Hepatocyte (in vitro differentiated cells): ENCODE data around the gene NR2F1-AS1. TPM values are rescaled to one million over a fixed set of nuclear protein-coding genes. Genes with fewer than 3 reads are reported as not detected.

Experiments
- DNase-seq: peaks from one replicate; pipeline ENCODE4 v3.0.0-alpha.2; 2016; ENCODE audit warnings: low spot score
- H2AFZ ChIP-seq: fragments of 200-600 bp; sonication (generic); 2 replicates; pipeline ENCODE4 v1.6.0; 2016; ENCODE audit warnings: antibody characterized with exemption, mild to moderate bottlenecking
- H3K27ac ChIP-seq: fragments of 200-600 bp; sonication (generic); 2 replicates; pipeline ENCODE4 v1.5.1; 2016; ENCODE audit warnings: mild to moderate bottlenecking
- H3K27me3 ChIP-seq: fragments of 200-600 bp; sonication (generic); 2 replicates; pipeline ENCODE4 v1.6.1; 2016
- H3K36me3 ChIP-seq: fragments of 200-600 bp; sonication (generic); replicated peaks from 2 replicates; pipeline ENCODE4 v1.5.1; 2016; ENCODE audit warnings: low read depth; ENCODE audit not compliant: insufficient read depth
- H3K4me1 ChIP-seq: fragments of 200-600 bp; sonication (generic); 2 replicates; pipeline ENCODE4 v1.5.1; 2016; ENCODE audit warnings: mild to moderate bottlenecking, moderate library complexity; ENCODE audit not compliant: insufficient read depth
- H3K4me2 ChIP-seq: fragments of 200-600 bp; sonication (generic); 2 replicates; pipeline ENCODE4 v1.6.0; 2016
- H3K4me3 ChIP-seq: fragments of 200-600 bp; sonication (generic); 2 replicates; pipeline ENCODE4 v1.5.1; 2016; ENCODE audit warnings: mild to moderate bottlenecking
- H3K79me2 ChIP-seq: fragments of 200-600 bp; sonication (generic); 2 replicates; pipeline ENCODE4 v1.6.0; 2017; ENCODE audit warnings: mild to moderate bottlenecking
- H3K9me2 ChIP-seq: fragments of 200-600 bp; sonication (generic); replicated peaks from 2 replicates; pipeline ENCODE4 v1.6.0; 2017; ENCODE audit warnings: mild to moderate bottlenecking; ENCODE audit not compliant: insufficient read depth
- H3K9me3 ChIP-seq: fragments of 200-600 bp; sonication (generic); 2 replicates; pipeline ENCODE4 v1.5.1; 2016; ENCODE audit warnings: low read depth, mild to moderate bottlenecking
- H4K20me1 ChIP-seq: fragments of 200-600 bp; sonication (generic); 2 replicates; pipeline ENCODE4 v1.6.0; 2016; ENCODE audit warnings: mild to moderate bottlenecking; ENCODE audit not compliant: insufficient read depth, poor library complexity, severe bottlenecking
- CTCF ChIP-seq: fragments of 200-600 bp; sonication (generic); IDR thresholded peaks from 2 replicates; pipeline ENCODE4 v1.5.1; 2016; ENCODE audit warnings: antibody characterized with exemption, mild to moderate bottlenecking; ENCODE audit not compliant: poor library complexity
- EZH2 ChIP-seq: fragments of 200-600 bp; sonication (generic); IDR thresholded peaks from 2 replicates; pipeline ENCODE4 v1.6.1; 2016; ENCODE audit warnings: antibody characterized with exemption, mild to moderate bottlenecking, borderline replicate concordance
- EZH2phosphoT487 ChIP-seq: fragments of 200-600 bp; sonication (generic); IDR thresholded peaks from one replicate; pipeline ENCODE4 v1.6.1; 2018; ENCODE audit warnings: antibody characterized with exemption, mild to moderate bottlenecking, low read depth, moderate library complexity; ENCODE audit not compliant: unreplicated experiment, severe bottlenecking
- WGBS: methylation state at CpG from one replicate; pipeline ENCODE4 v1.1.6; 2016; ENCODE audit warnings: low lambda C conversion rate; ENCODE audit errors: missing lambda C conversion rate; 5-methylcytosine and 5-hydroxymethylcytosine counted together
- polyA plus RNA-seq: library from polyadenylated mRNA; unstranded; fragments of >200 nt; fragmentation: Nextera tagmentation; extraction: Ambion mirVana; gene quantifications from 2 replicates; pipeline ENCODE4 v1.2.1, GENCODE V29; 2016
- total RNA-seq: library from RNA; depleted of rRNA; stranded (reverse); fragments of >200 nt; gene quantifications from 2 replicates; pipeline ENCODE4 v1.2.3, GENCODE V29; 2014

NR2F1-AS1 gene
- total and polyA plus RNA-seq, 2 experiments from 2014 or later, result 8.4 to 8.6 TPM

- Histone ChIP-seq H3K4me2 (no peak overlapping the region), H3K27me3 (peaks cover 96% of the 10 kb centered on the region), H3K27ac (no peak overlapping the region), H2AFZ (no peak overlapping the region), H3K79me2 (peaks cover 8% of the 10 kb centered on the region), H3K9me2 (no peaks in the 10 kb centered on the region), H3K9me3 (no peaks in the 10 kb centered on the region), H4K20me1 (peaks cover 13% of the 10 kb centered on the region), H3K4me3 (no peak overlapping the region), H3K36me3 (no peaks in the 10 kb centered on the region), H3K4me1 (no peaks in the 10 kb centered on the region)
- WGBS, result 63% methylated on average over 3 of the region's 3 CpGs
- DNase-seq, result no peak
- TF ChIP-seq EZH2, result no peak
- TF ChIP-seq CTCF, result no peak
- no peak for TF ChIP-seq EZH2phosphoT487
These were observed 9.5 kb upstream of the NR2F1-AS1 start for GRCh38 chr5:93590493-93590892.

- Histone ChIP-seq H3K27me3 (peaks cover 93% of the 10 kb centered on the region), H3K27ac (no peak overlapping the region), H4K20me1 (peaks cover 13% of the 10 kb centered on the region), H3K79me2 (peaks cover 8% of the 10 kb centered on the region), H3K36me3 (no peaks in the 10 kb centered on the region), H3K4me3 (no peak overlapping the region), H2AFZ (no peak overlapping the region), H3K4me1 (no peaks in the 10 kb centered on the region), H3K4me2 (peak overlapping the region; percentile 26), H3K9me2 (no peaks in the 10 kb centered on the region), H3K9me3 (no peaks in the 10 kb centered on the region)
- 72% methylated on average over 2 of the region's 2 CpGs for WGBS
- TF ChIP-seq EZH2, result no peak
- TF ChIP-seq EZH2phosphoT487, result no peak
- TF ChIP-seq CTCF, result no peak
- no peak for DNase-seq
These were observed 8.8 kb upstream of the NR2F1-AS1 start for GRCh38 chr5:93589829-93590215.

GRCh38 chr5:93589152-93589828 is 8.3 kb upstream of the NR2F1-AS1 start:
- Histone ChIP-seq H3K27me3 (peaks cover 87% of the 10 kb centered on the region), H3K4me3 (no peak overlapping the region), H3K9me2 (no peaks in the 10 kb centered on the region), H3K4me2 (peak overlapping the region; percentile 52), H3K4me1 (no peaks in the 10 kb centered on the region), H3K9me3 (no peaks in the 10 kb centered on the region), H2AFZ (no peak overlapping the region), H3K79me2 (peaks cover 8% of the 10 kb centered on the region), H3K36me3 (no peaks in the 10 kb centered on the region), H3K27ac (no peak overlapping the region), H4K20me1 (peaks cover 13% of the 10 kb centered on the region)
- no peak for DNase-seq
- TF ChIP-seq CTCF, result no peak
- 76% methylated on average over 6 of the region's 6 CpGs for WGBS
